IMR-90 (cell line): ENCODE data around the gene FAM177B. TPM values are rescaled to one million over a fixed set of nuclear protein-coding genes. Genes with fewer than 3 reads are reported as not detected.

Experiments
- ATAC-seq: fragments of 200-7000 bp; cut with Tn5 transposase; 2 replicates; pipeline ENCODE4 v1.9.1; 2020; ENCODE audit warnings: low read depth, mild to moderate bottlenecking, moderate library complexity
- BruUV-seq: library from RNA; stranded (reverse); fragments of 400-500 nt; replicated peaks from 2 replicates; lab custom pipeline; 2021; lab: Mats Ljungman, UMichigan
- CTCF ChIA-PET: fragments of 300-600 bp; formaldehyde crosslinking; extraction: SDS; loops from one replicate; lab custom pipeline; 2021; ENCODE audit warnings: antibody characterized with exemption; lab: Yijun Ruan, JAX
- POLR2A ChIA-PET: fragments of 300-600 bp; sonication (Branson Sonifier 250); formaldehyde crosslinking; loops from one replicate; lab custom pipeline; 2022; ENCODE audit warnings: antibody characterized with exemption; ENCODE audit not compliant: unreplicated experiment; lab: Charles Lee
- DNase-seq: peaks from one replicate; pipeline ENCODE4 v3.0.0; 2013
- H2AFZ ChIP-seq: replicated peaks from 2 replicates; pipeline ENCODE3; 2013; ENCODE audit warnings: low read length, mild to moderate bottlenecking; ENCODE audit not compliant: poor library complexity
- H2AK5ac ChIP-seq: 2 replicates; pipeline ENCODE4 v1.6.1; 2013; ENCODE audit warnings: low read depth, low read length, inconsistent platforms
- H2AK9ac ChIP-seq: replicated peaks from 2 replicates; pipeline ENCODE3; 2013; ENCODE audit warnings: mild to moderate bottlenecking, low read depth, low read length, moderate library complexity; ENCODE audit not compliant: poor library complexity
- H2BK120ac ChIP-seq: 2 replicates; pipeline ENCODE4 v1.6.1; 2013; ENCODE audit warnings: low read depth, low read length, inconsistent platforms
- H2BK15ac ChIP-seq: 3 replicates; pipeline ENCODE4 v1.6.1; 2013; ENCODE audit warnings: low read depth, low read length, inconsistent platforms
- H2BK20ac ChIP-seq: 2 replicates; pipeline ENCODE4 v1.6.1; 2013; ENCODE audit warnings: low read depth, mild to moderate bottlenecking, inconsistent platforms, low read length, moderate library complexity
- H2BK5ac ChIP-seq: 2 replicates; pipeline ENCODE4 v1.6.1; 2013; ENCODE audit warnings: mild to moderate bottlenecking, low read depth, low read length, inconsistent platforms; ENCODE audit not compliant: poor library complexity, severe bottlenecking
- H3K14ac ChIP-seq: replicated peaks from 2 replicates; pipeline ENCODE4 v1.6.1; 2013; ENCODE audit warnings: low read depth, low read length, inconsistent platforms
- H3K18ac ChIP-seq: 2 replicates; pipeline ENCODE4 v1.6.1; 2013; ENCODE audit warnings: low read depth, low read length, control low read depth
- H3K23ac ChIP-seq: 2 replicates; pipeline ENCODE4 v1.6.1; 2013; ENCODE audit warnings: low read depth, low read length, inconsistent platforms
- H3K27ac ChIP-seq: 2 replicates; pipeline ENCODE4 v1.5.1; 2013; ENCODE audit warnings: mild to moderate bottlenecking, control low read depth, low read length; ENCODE audit not compliant: insufficient read depth
- H3K27me3 ChIP-seq: 2 replicates; pipeline ENCODE4 v1.6.1; 2013; ENCODE audit warnings: low read length; ENCODE audit not compliant: control insufficient read depth, insufficient read depth
- H3K36me3 ChIP-seq: 2 replicates; pipeline ENCODE4 v1.6.1; 2013; ENCODE audit warnings: low read length, mixed read lengths; ENCODE audit not compliant: control insufficient read depth, insufficient read depth
- H3K4ac ChIP-seq: 2 replicates; pipeline ENCODE4 v1.6.1; 2013; ENCODE audit warnings: low read depth, low read length, inconsistent platforms
- H3K4me1 ChIP-seq: 2 replicates; pipeline ENCODE4 v1.6.1; 2013; ENCODE audit warnings: low read length, mixed read lengths; ENCODE audit not compliant: control insufficient read depth, insufficient read depth
- H3K4me2 ChIP-seq: 2 replicates; pipeline ENCODE4 v1.6.1; 2013; ENCODE audit warnings: low read depth, mild to moderate bottlenecking, control low read depth, low read length, moderate library complexity
- H3K4me3 ChIP-seq: 2 replicates; pipeline ENCODE4 v1.5.1; 2013; ENCODE audit warnings: low read depth, mild to moderate bottlenecking, control low read depth, low read length, moderate library complexity; ENCODE audit not compliant: insufficient read depth
- H3K56ac ChIP-seq: 2 replicates; pipeline ENCODE4 v1.6.1; 2013; ENCODE audit warnings: low read length, inconsistent platforms; ENCODE audit not compliant: insufficient read depth; ENCODE audit errors: extremely low read depth
- H3K79me1 ChIP-seq, 2 experiments: 2 replicates each; pipeline ENCODE4 v1.6.1; 2013; ENCODE audit warnings: low read length in 2 of 2, inconsistent platforms in 1 of 2, low read depth in 1 of 2
- H3K9ac ChIP-seq: 2 replicates; pipeline ENCODE4 v1.6.1; 2013; ENCODE audit warnings: low read depth, low read length, control low read depth
- H3K9me1 ChIP-seq: 2 replicates; pipeline ENCODE4 v1.6.1; 2013; ENCODE audit warnings: low read length, inconsistent platforms; ENCODE audit not compliant: insufficient read depth
- H3K9me3 ChIP-seq: 2 replicates; pipeline ENCODE4 v1.6.1; 2013; ENCODE audit warnings: low read length; ENCODE audit not compliant: control insufficient read depth, insufficient read depth
- H4K20me1 ChIP-seq: 2 replicates; pipeline ENCODE4 v1.6.1; 2013; ENCODE audit warnings: low read length, inconsistent platforms; ENCODE audit not compliant: insufficient read depth
- H4K5ac ChIP-seq: 2 replicates; pipeline ENCODE4 v1.6.1; 2013; ENCODE audit warnings: mild to moderate bottlenecking, low read depth, low read length, control low read depth
- H4K8ac ChIP-seq, 2 experiments: 2 replicates each; pipeline ENCODE4 v1.6.1; 2013; ENCODE audit warnings: low read depth in 2 of 2, low read length in 2 of 2, control low read depth in 1 of 2, inconsistent platforms in 1 of 2
- H4K91ac ChIP-seq: 2 replicates; pipeline ENCODE4 v1.6.1; 2013; ENCODE audit warnings: low read depth, low read length, inconsistent platforms; ENCODE audit not compliant: insufficient read depth
- CTCF ChIP-seq: conservative IDR thresholded peaks from 2 replicates; pipeline ENCODE4 v1.5.1; 2012; ENCODE audit warnings: mild to moderate bottlenecking, low read depth, low read length, improper control_type of control experiment
- MAZ ChIP-seq: IDR thresholded peaks from 2 replicates; pipeline ENCODE4 v1.6.1; 2012; ENCODE audit warnings: low read depth, mild to moderate bottlenecking, low read length, improper control_type of control experiment, moderate library complexity, borderline replicate concordance
- RAD21 ChIP-seq: IDR thresholded peaks from 2 replicates; pipeline ENCODE4 v1.6.1; 2012; ENCODE audit warnings: low read length, improper control_type of control experiment
- WGBS, 2 experiments: methylation state at CpG; one replicate each; pipeline versions ENCODE4 v1.1.5 to v1.1.7; 2013; ENCODE audit warnings: missing lambda C conversion rate in 2 of 2; ENCODE audit not compliant: insufficient read length in 1 of 2; ENCODE audit errors: extremely low coverage in 2 of 2; 5-methylcytosine and 5-hydroxymethylcytosine counted together
- dilution Hi-C: fragments of 300-500 bp; cut with HindIII; formaldehyde crosslinking; loops from one replicate; pipeline ENCODE4 v1.14.3; 2018; ENCODE audit warnings: low sequenced_read_pairs; ENCODE audit not compliant: unreplicated experiment
- in situ Hi-C: fragments of 300-500 bp; cut with MboI; formaldehyde crosslinking; loops from 3 replicates; pipeline ENCODE4 v1.14.3; 2019; ENCODE audit warnings: low sequenced_read_pairs, inconsistent platforms, mixed read lengths
- intact Hi-C: fragments of 100-400 bp; cut with micrococcal nuclease; formaldehyde crosslinking; loops from 2 replicates; pipeline ENCODE4 v1.10.0; 2022
- polyA plus RNA-seq, 3 experiments: library from polyadenylated mRNA; depleted of rRNA; stranded (reverse); fragments of >200 nt; gene quantifications; 2 replicates each; pipeline ENCODE4 v1.2.3, GENCODE V29; 2012; ENCODE audit warnings: low replicate concordance in 1 of 3
- total RNA-seq: library from RNA; depleted of rRNA; stranded (reverse); fragments of >200 nt; gene quantifications from 2 replicates; pipeline ENCODE4 v1.2.3, GENCODE V29; 2012

FAM177B gene
- total and polyA plus RNA-seq, 2 of the 4 experiments (the other 2 are of a cell fraction) = not detected

- Histone ChIP-seq H3K23ac (no peak overlapping the region), H4K91ac (no peak overlapping the region), H3K56ac (no peak overlapping the region), H3K9me3 (no peaks in the 10 kb centered on the region), H3K4me1 (peaks cover 2% of the 10 kb centered on the region; the same call in 1 of the 2 replicates), H4K8ac (no peak overlapping the region), H3K9me1 (no peaks in the 10 kb centered on the region), H4K20me1 (no peaks in the 10 kb centered on the region), H3K79me1 (no peaks in the 10 kb centered on the region), H3K27ac (no peak overlapping the region), H2BK120ac (no peak overlapping the region), H4K5ac (no peak overlapping the region), H2BK5ac (no peak overlapping the region), H2AFZ (no peak overlapping the region), H3K14ac (no peak overlapping the region), H3K9ac (no peak overlapping the region), H3K4ac (no peak overlapping the region), H2AK9ac (no peak overlapping the region), H2AK5ac (no peak overlapping the region), H3K4me3 (no peak overlapping the region), H2BK20ac (no peak overlapping the region), H2BK15ac (no peak overlapping the region), H3K4me2 (no peak overlapping the region), H3K27me3 (peaks cover 6% of the 10 kb centered on the region; the same call in 1 of the 2 replicates), H3K36me3 (no peaks in the 10 kb centered on the region), H3K18ac (no peak overlapping the region)
- ChIA-PET CTCF (interaction anchor here (1.1 to 1.2 kb wide), 2 partner anchors 295 to 329 kb away, joined by 4 read pairs; no protein-coding TSS in a partner anchor), POLR2A (interaction anchor here (0.6 kb wide), 1 partner anchor 1035 kb away, joined by 3 read pairs; no protein-coding TSS in a partner anchor)
- DNase-seq (no peak), ATAC-seq (no peak)
- WGBS, 2 experiments = 100% methylated on average over 1 of the region's 6 CpGs; no CpG with 5 or more reads in 1 of the 2 experiments
- TF ChIP-seq MAZ (no peak), RAD21 (peak; percentile 30; the same call in 1 of the 2 replicates), CTCF (peak; percentile 28; the same call in 1 of the 2 replicates)
- in situ Hi-C loops = loop anchor here (5.0 to 10.0 kb wide), 2 partner anchors 292 to 900 kb away; no protein-coding TSS in a partner anchor
- BruUV-seq = no TSS peak
- dilution Hi-C loops = loop anchor here (25.0 kb wide), 1 partner anchor 292 kb away; no protein-coding TSS in a partner anchor
- intact Hi-C loops = loop anchor here (5.0 kb wide), 1 partner anchor 887 kb away; no protein-coding TSS in a partner anchor
Measured at GRCh38 chr1:222794656-222795474, 57.9 kb downstream of the FAM177B start.
